Sigmoid colon (tissue), 7 donors: ENCODE measurements around the gene APOO. TPM values are rescaled to one million over a fixed set of nuclear protein-coding genes. Genes with fewer than 3 reads are reported as not detected.
A peak's percentile ranks its signal among the peaks of the same experiment; 100 is the strongest.

Experiments used
- DNase-seq: peaks from one replicate; pipeline ENCODE4 v3.0.0-alpha.2; 2019
- H3K27ac ChIP-seq, 4 donors: fragments of 200-600 bp; sonication (generic); one replicate each; pipeline ENCODE4 v1.5.1; 2016 to 2019; ENCODE audit warnings: mild to moderate bottlenecking in 1 of 4
- H3K27me3 ChIP-seq, 3 donors: fragments of 200-600 bp; sonication (generic); one replicate each; pipeline ENCODE4 v1.5.1; 2019; ENCODE audit warnings: mild to moderate bottlenecking in 1 of 3
- H3K36me3 ChIP-seq, 4 donors: fragments of 200-600 bp; sonication (generic); one replicate each; pipeline ENCODE4 v1.5.1; 2016 to 2019
- H3K4me1 ChIP-seq, 4 donors: fragments of 200-600 bp; sonication (generic); one replicate each; pipeline ENCODE4 v1.5.1; 2017 to 2019
- H3K4me3 ChIP-seq, 4 donors: fragments of 200-600 bp; sonication (generic); one replicate each; pipeline ENCODE4 v1.5.1; 2017 to 2019; ENCODE audit warnings: mild to moderate bottlenecking in 2 of 4, moderate library complexity in 1 of 4
- H3K9me3 ChIP-seq, 4 donors: fragments of 200-600 bp in 3 of 4; sonication (generic) in 3 of 4; one replicate each; pipeline versions ENCODE4 v1.5.1 to v1.6.1; 2013 to 2019
- EP300 ChIP-seq, 4 donors: sonication (generic); formaldehyde crosslinking; IDR thresholded peaks; one replicate each; pipeline ENCODE4 v1.6.1; 2017; ENCODE audit warnings: antibody characterized with exemption in 4 of 4
- POLR2A ChIP-seq, 2 donors: fragments of 450-650 bp; IDR thresholded peaks; one replicate each; pipeline ENCODE4 v1.6.1; 2016; ENCODE audit warnings: antibody characterized with exemption in 2 of 2, mild to moderate bottlenecking in 2 of 2, moderate library complexity in 2 of 2
- POLR2AphosphoS5 ChIP-seq, 4 donors: sonication (generic); formaldehyde crosslinking; IDR thresholded peaks; one replicate each; pipeline ENCODE4 v1.6.1; 2017; ENCODE audit warnings: antibody characterized with exemption in 4 of 4
- WGBS, 2 donors: extraction: QIAGEN DNeasy Blood & Tissue Kit; methylation state at CpG; one replicate each; pipeline ENCODE4 v1.1.7; 2013; 5-methylcytosine and 5-hydroxymethylcytosine counted together
- intact Hi-C: fragments of 100-400 bp; cut with DNase I; formaldehyde crosslinking; loops from one replicate; pipeline ENCODE4 v1.15.1; 2023
- polyA plus RNA-seq, 3 donors: library from polyadenylated mRNA; stranded (reverse); fragments of 200-250 nt; gene quantifications; one replicate each; pipeline ENCODE4 v1.2.3, GENCODE V29; 2013
- total RNA-seq, 4 donors: library from RNA; depleted of rRNA; stranded (reverse); fragments of >200 nt; gene quantifications; one replicate each; pipeline ENCODE4 v1.1.0, GENCODE V29; 2016
- TF ChIP-seq, protein P1 (sequence below), 4 experiments: fragments of 450-650 bp in 3 of 4; fragments of 200-600 bp in 1 of 4; IDR thresholded peaks; one replicate each; pipeline ENCODE4 v1.5.1; 2016 to 2019; ENCODE audit warnings: antibody characterized with exemption in 4 of 4, mild to moderate bottlenecking in 3 of 4, moderate library complexity in 2 of 4
- donor health status: healthy with polysubstance abuse.
- donor health status: Bipolar disorder and iron deficiency.
- donor health status: healthy.

Gene APOO
- total and polyA plus RNA-seq, 7 donors = 6.1 to 27.0 (median 10.2) TPM

DNA sequence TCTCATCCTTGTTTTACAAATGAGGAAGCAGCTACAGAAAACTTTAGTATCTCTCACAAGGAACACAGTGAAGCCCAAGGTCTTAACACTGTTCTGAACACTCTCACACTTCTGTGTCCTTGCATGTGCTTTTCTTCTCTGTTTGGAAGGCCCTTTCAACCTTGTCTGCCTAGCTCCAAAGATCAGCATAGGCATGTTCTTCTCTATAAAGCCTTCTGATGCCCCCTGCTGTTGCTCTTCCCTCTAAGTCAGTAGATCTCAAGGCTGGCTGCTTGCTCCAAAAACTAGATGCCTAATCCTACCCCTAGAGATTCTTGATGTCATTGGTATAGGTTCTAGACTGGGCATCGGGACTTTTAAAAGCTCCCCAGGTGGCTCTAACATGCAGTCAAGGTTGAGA lies 5.9 kb downstream of the APOO start:
- intact Hi-C loops = loop anchor here (1.0 to 10.0 kb wide), 4 partner anchors 120 to 237 kb away; partner anchors contain the start of genes ACOT9 and PRDX4
- WGBS, 2 donors = 2 to 27% methylated on average over 1 of the region's 1 CpG
- DNase-seq = peak; percentile 70

DNA sequence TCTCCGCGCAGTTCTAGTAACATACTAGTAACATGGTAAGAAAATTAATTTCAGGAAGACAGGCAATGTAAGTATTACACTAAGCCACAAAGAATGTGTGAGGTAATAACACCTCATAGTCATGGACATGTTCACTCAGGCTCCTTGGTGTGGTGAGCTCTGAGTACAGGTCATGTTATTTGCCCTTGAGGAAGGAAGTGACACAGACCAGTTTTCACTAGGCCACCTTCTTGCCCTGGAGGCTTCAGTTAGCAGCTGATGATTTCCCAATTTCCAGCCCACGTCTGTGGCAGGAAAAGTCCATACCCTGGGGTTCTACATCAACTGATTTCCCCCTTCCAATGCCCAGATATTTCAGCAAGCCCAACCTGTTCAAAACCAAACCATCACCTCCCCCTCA lies 6.7 kb downstream of the APOO start:
- Histone ChIP-seq H3K36me3 (no peaks in the 10 kb centered on the region), H3K27me3 (no peaks in the 10 kb centered on the region), H3K4me1 (peaks cover 0 to 29% (median 4%) of the 10 kb centered on the region in 4 donors), H3K4me3 (no peak overlapping the region), H3K27ac (peak overlapping the region; percentile 54 to 73 (median 68)), H3K9me3 (no peaks in the 10 kb centered on the region)
- TF ChIP-seq POLR2AphosphoS5 (IDR thresholded peaks at IDR 0.05) = no peak
- no peak for TF ChIP-seq EP300 (IDR thresholded peaks at IDR 0.05)
- TF ChIP-seq, protein P1, sequence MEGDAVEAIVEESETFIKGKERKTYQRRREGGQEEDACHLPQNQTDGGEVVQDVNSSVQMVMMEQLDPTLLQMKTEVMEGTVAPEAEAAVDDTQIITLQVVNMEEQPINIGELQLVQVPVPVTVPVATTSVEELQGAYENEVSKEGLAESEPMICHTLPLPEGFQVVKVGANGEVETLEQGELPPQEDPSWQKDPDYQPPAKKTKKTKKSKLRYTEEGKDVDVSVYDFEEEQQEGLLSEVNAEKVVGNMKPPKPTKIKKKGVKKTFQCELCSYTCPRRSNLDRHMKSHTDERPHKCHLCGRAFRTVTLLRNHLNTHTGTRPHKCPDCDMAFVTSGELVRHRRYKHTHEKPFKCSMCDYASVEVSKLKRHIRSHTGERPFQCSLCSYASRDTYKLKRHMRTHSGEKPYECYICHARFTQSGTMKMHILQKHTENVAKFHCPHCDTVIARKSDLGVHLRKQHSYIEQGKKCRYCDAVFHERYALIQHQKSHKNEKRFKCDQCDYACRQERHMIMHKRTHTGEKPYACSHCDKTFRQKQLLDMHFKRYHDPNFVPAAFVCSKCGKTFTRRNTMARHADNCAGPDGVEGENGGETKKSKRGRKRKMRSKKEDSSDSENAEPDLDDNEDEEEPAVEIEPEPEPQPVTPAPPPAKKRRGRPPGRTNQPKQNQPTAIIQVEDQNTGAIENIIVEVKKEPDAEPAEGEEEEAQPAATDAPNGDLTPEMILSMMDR (IDR thresholded peaks at IDR 0.05) = no peak
- TF ChIP-seq POLR2A (IDR thresholded peaks at IDR 0.05) = no peak
- 85% methylated on average over 3 of the region's 3 CpGs for WGBS, 2 donors
- intact Hi-C loops = loop anchor here (1.0 to 10.0 kb wide), 3 partner anchors 119 to 236 kb away; partner anchors contain the start of genes ACOT9 and PRDX4
- no peak for DNase-seq

More for the DNA sequence above, 5.9 kb downstream of the APOO start:
- H3K27me3 ChIP-seq = no peaks in the 10 kb centered on the region
- no peaks in the 10 kb centered on the region for H3K9me3 ChIP-seq
- peaks cover 0 to 37% (median 4%) of the 10 kb centered on the region in 4 donors for H3K4me1 ChIP-seq
- H3K27ac ChIP-seq = peak overlapping the region; percentile 54 to 73 (median 68)
- peak overlapping the region in 3 of 4 donors; percentile 20 to 26 (median 25) for H3K4me3 ChIP-seq
- H3K36me3 ChIP-seq = no peaks in the 10 kb centered on the region
- TF ChIP-seq, protein P1 (IDR thresholded peaks at IDR 0.05) = peak in 3 of 4 experiments; percentile 25 to 39 (median 38)
- no peak for TF ChIP-seq EP300 (IDR thresholded peaks at IDR 0.05)
- peak in 2 of 4 donors; percentile 10 to 32 for TF ChIP-seq POLR2AphosphoS5 (IDR thresholded peaks at IDR 0.05)
- no peak for TF ChIP-seq POLR2A (IDR thresholded peaks at IDR 0.05)

DNA sequence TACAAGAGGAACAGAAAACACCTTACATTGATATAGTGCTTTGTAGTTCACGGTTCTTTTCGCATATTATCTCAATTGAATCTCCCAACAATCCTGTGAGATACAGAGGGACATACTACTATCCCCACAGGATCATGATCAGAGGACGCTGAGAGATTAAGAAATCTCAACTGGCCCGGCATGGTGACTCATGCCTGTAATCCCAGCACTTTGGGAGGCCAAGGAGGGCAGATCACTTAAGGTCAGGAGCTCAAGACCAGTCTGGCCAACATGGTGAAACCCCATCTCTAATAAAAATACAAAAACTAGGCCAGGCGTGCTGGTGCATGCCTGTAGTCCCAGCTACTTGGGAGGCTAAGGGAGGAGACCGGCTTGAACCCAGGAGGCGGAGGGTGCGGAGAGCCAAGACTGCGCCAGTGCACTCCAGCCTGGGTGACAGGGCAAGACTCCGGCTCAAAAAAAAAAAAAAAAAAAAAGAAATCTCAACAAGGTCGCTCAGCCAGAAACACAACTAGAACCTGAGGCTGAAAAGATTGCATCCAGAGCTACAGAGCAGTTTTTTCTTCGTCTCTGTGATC lies 7.4 kb downstream of the APOO start:
- H3K27ac ChIP-seq = peak overlapping the region in 2 of 4 donors; percentile 72 to 73
- H3K4me1 ChIP-seq = peaks cover 0 to 28% (median 4%) of the 10 kb centered on the region in 4 donors
- no peak for DNase-seq
- TF ChIP-seq, protein P1 (IDR thresholded peaks at IDR 0.05) = no peak
- TF ChIP-seq POLR2A (IDR thresholded peaks at IDR 0.05) (no peak), POLR2AphosphoS5 (IDR thresholded peaks at IDR 0.05) (no peak), EP300 (IDR thresholded peaks at IDR 0.05) (no peak)
- H3K27me3 ChIP-seq = no peaks in the 10 kb centered on the region
- no peak overlapping the region for H3K4me3 ChIP-seq
- 85 to 91% methylated on average over 12 of the region's 12 CpGs for WGBS, 2 donors
- intact Hi-C loops = loop anchor here (5.0 to 10.0 kb wide), 2 partner anchors 158 to 236 kb away; partner anchors contain the start of genes ACOT9 and PRDX4
- H3K9me3 ChIP-seq = no peaks in the 10 kb centered on the region
- H3K36me3 ChIP-seq = no peaks in the 10 kb centered on the region

DNA sequence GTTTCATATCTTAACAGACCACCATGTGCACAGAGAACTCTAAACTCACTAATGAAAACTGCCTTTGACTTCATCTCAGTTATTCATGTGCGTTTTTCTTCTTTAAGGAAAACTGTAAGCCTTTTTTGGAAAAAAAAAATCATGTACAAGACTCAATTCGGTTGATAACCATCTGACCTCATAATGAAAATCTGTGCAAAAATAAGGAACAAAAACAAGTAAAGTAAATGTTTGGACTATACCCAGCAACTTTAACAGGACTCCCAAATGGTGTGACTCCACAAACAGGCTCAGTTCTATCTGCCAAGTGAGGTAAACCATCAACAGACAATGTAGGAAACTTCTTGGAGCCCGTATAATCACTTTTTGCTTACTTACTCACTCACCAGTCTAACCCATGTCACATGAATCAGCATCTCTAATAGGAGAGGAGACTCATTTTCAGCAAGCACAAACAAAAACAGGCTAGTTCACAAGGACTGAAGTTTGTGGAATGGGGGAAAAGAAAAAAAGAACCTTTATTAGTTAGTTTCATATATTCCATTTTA lies 9.3 kb downstream of the APOO start:
- DNase-seq = no peak
- H3K9me3 ChIP-seq = no peaks in the 10 kb centered on the region
- WGBS, 2 donors = 47 to 75% methylated on average over 3 of the region's 3 CpGs
- H3K36me3 ChIP-seq = no peaks in the 10 kb centered on the region
- H3K27me3 ChIP-seq = no peaks in the 10 kb centered on the region
- TF ChIP-seq, protein P1 (IDR thresholded peaks at IDR 0.05) = no peak
- no peak for TF ChIP-seq POLR2A (IDR thresholded peaks at IDR 0.05)
- TF ChIP-seq EP300 (IDR thresholded peaks at IDR 0.05) = no peak
- no peak for TF ChIP-seq POLR2AphosphoS5 (IDR thresholded peaks at IDR 0.05)
- intact Hi-C loops = no loop called here
- peaks cover 0 to 28% (median 4%) of the 10 kb centered on the region in 4 donors for H3K4me1 ChIP-seq
- H3K4me3 ChIP-seq = no peak overlapping the region
- peak overlapping the region in 1 of 4 donors; percentile 10 for H3K27ac ChIP-seq
